ENCODE data around the gene SETBP1. TPM values are rescaled to one million over a fixed set of nuclear protein-coding genes. Genes with fewer than 3 reads are reported as not detected.

The SETBP1 gene
- total RNA-seq, 1 donor from 2014 or later, result 83.3 TPM

- Mint-ChIP-seq H3K4me3 (ENCODE audit: unreplicated experiment) (no peak overlapping the region), H3K27ac (ENCODE audit: unreplicated experiment) (no peak overlapping the region), H3K9me3 (ENCODE audit: unreplicated experiment) (peaks cover 17% of the 10 kb centered on the region), H3K4me1 (ENCODE audit: low read depth, unreplicated experiment) (peaks cover 53% of the 10 kb centered on the region), H3K27me3 (ENCODE audit: unreplicated experiment) (peaks cover 19% of the 10 kb centered on the region), H3K36me3 (ENCODE audit: unreplicated experiment) (peaks cover 2% of the 10 kb centered on the region)
- no peak for DNase-seq
- no peak for TF ChIP-seq CTCF (IDR thresholded peaks at IDR 0.05; ENCODE audit: partially characterized antibody, unreplicated experiment)
Measured at GRCh38 chr18:44748582-44748981, 67.9 kb downstream of the SETBP1 start.

GRCh38 chr18:44750774-44751173 lies 70.1 kb downstream of the SETBP1 start:
- DNase-seq, result no peak
- no peak overlapping the region for H3K27ac Mint-ChIP-seq (ENCODE audit: unreplicated experiment)
- H3K4me1 Mint-ChIP-seq (ENCODE audit: low read depth, unreplicated experiment), result peaks cover 53% of the 10 kb centered on the region
- peaks cover 4% of the 10 kb centered on the region for H3K36me3 Mint-ChIP-seq (ENCODE audit: unreplicated experiment)
- no peak overlapping the region for H3K4me3 Mint-ChIP-seq (ENCODE audit: unreplicated experiment)
- peaks cover 8% of the 10 kb centered on the region for H3K9me3 Mint-ChIP-seq (ENCODE audit: unreplicated experiment)
- no peak for TF ChIP-seq CTCF (IDR thresholded peaks at IDR 0.05; ENCODE audit: partially characterized antibody, unreplicated experiment)
- peaks cover 9% of the 10 kb centered on the region for H3K27me3 Mint-ChIP-seq (ENCODE audit: unreplicated experiment)

GRCh38 chr18:44754567-44754966 lies 73.9 kb downstream of the SETBP1 start:
- H3K4me3 Mint-ChIP-seq (ENCODE audit: unreplicated experiment), result no peak overlapping the region
- no peak overlapping the region for H3K27ac Mint-ChIP-seq (ENCODE audit: unreplicated experiment)
- peaks cover 5% of the 10 kb centered on the region for H3K27me3 Mint-ChIP-seq (ENCODE audit: unreplicated experiment)
- peaks cover 7% of the 10 kb centered on the region for H3K36me3 Mint-ChIP-seq (ENCODE audit: unreplicated experiment)
- H3K4me1 Mint-ChIP-seq (ENCODE audit: low read depth, unreplicated experiment), result peaks cover 34% of the 10 kb centered on the region
- H3K9me3 Mint-ChIP-seq (ENCODE audit: unreplicated experiment), result peaks cover 8% of the 10 kb centered on the region
- TF ChIP-seq CTCF (IDR thresholded peaks at IDR 0.05; ENCODE audit: partially characterized antibody, unreplicated experiment), result no peak
- no peak for DNase-seq

- H3K4me3 Mint-ChIP-seq (ENCODE audit: unreplicated experiment), result no peak overlapping the region
- peaks cover 4% of the 10 kb centered on the region for H3K36me3 Mint-ChIP-seq (ENCODE audit: unreplicated experiment)
Measured at GRCh38 chr18:44758861-44759631, 78.4 kb downstream of the SETBP1 start.

More at GRCh38 chr18:44758861-44759631, 78.4 kb downstream of the SETBP1 start:
- DNase-seq, result no peak
- Mint-ChIP-seq H3K9me3 (ENCODE audit: unreplicated experiment) (peaks cover 2% of the 10 kb centered on the region), H3K27me3 (ENCODE audit: unreplicated experiment) (no peaks in the 10 kb centered on the region), H3K27ac (ENCODE audit: unreplicated experiment) (no peak overlapping the region), H3K4me1 (ENCODE audit: low read depth, unreplicated experiment) (peaks cover 30% of the 10 kb centered on the region)
- TF ChIP-seq CTCF (IDR thresholded peaks at IDR 0.05; ENCODE audit: partially characterized antibody, unreplicated experiment), result no peak

Data from glutamatergic neuron (in vitro differentiated cells).